A549 (cell line): ENCODE measurements around the gene KRTAP12-2. TPM values are rescaled to one million over a fixed set of nuclear protein-coding genes. Genes with fewer than 3 reads are reported as not detected.

Experiments
- ATAC-seq, 2 experiments: fragments of 200-7000 bp in 1 of 2; fragments of >200 bp in 1 of 2; cut with Nextera tagmentation in 1 of 2; cut with Tn5 transposase in 1 of 2; 3 replicates each; pipeline versions ENCODE4 v1.8.0 to v1.9.1; 2018 to 2020; ENCODE audit warnings: mild to moderate bottlenecking in 1 of 2, moderate library complexity in 1 of 2
- CTCF ChIA-PET: fragments of 300-600 bp; sonication (Branson Sonifier 250); formaldehyde crosslinking; extraction: SDS; loops from one replicate; lab custom pipeline; 2021; ENCODE audit warnings: antibody characterized with exemption, inconsistent platforms; lab: Yijun Ruan, JAX
- POLR2A ChIA-PET: fragments of 350-600 bp; formaldehyde crosslinking; extraction: SDS; loops from one replicate; lab custom pipeline; 2021; ENCODE audit warnings: antibody characterized with exemption, inconsistent platforms; lab: Yijun Ruan, JAX
- DNase-seq, 2 experiments: peaks; one replicate each; pipeline versions ENCODE4 v3.0.0 to v3.0.0-alpha.2; 2011 to 2016; ENCODE audit warnings: low read depth in 1 of 2, low spot score in 1 of 2
- FAIRE-seq: peaks from 2 replicates; lab custom pipeline; 2011; peaks lifted over from hg19 to GRCh38; lab: Jason Lieb, UNC
- H3K27ac ChIP-seq, 2 experiments: fragments of >200 bp; sonication (Bioruptor Twin); formaldehyde crosslinking; 3 replicates each; pipeline ENCODE4 v1.5.1; 2016 to 2017
- H3K4me1 ChIP-seq: fragments of >200 bp; sonication (Bioruptor Twin); formaldehyde crosslinking; 3 replicates; pipeline ENCODE4 v1.6.1; 2016
- H3K4me2 ChIP-seq: fragments of >200 bp; sonication (Bioruptor Twin); formaldehyde crosslinking; 3 replicates; pipeline ENCODE4 v1.6.1; 2016
- H3K4me3 ChIP-seq: fragments of >200 bp; sonication (Bioruptor Twin); formaldehyde crosslinking; 3 replicates; pipeline ENCODE4 v1.5.1; 2016
- H3K9me3 ChIP-seq: fragments of >200 bp; sonication (Bioruptor Twin); formaldehyde crosslinking; 3 replicates; pipeline ENCODE4 v1.6.1; 2016
- CBX8 ChIP-seq: fragments of 200-600 bp; sonication (generic); IDR thresholded peaks from 2 replicates; pipeline ENCODE4 v1.6.1; 2016
- CEBPB ChIP-seq, 2 experiments: fragments of >200 bp in 1 of 2; sonication (Bioruptor Twin) in 1 of 2; formaldehyde crosslinking in 1 of 2; IDR thresholded peaks; 2 replicates each; pipeline ENCODE4 v1.6.1; 2012 to 2016
- CTCF ChIP-seq: fragments of >200 bp; sonication (Bioruptor Twin); formaldehyde crosslinking; IDR thresholded peaks from 3 replicates; pipeline ENCODE4 v1.5.1; 2016
- E2F6 ChIP-seq: IDR thresholded peaks from 2 replicates; pipeline ENCODE4 v1.6.1; 2012; ENCODE audit warnings: low read depth, borderline replicate concordance
- EHF ChIP-seq: fragments of 250-450 bp; sonication (Bioruptor Pico); IDR thresholded peaks from 2 replicates; pipeline ENCODE4 v1.5.0; 2020; ENCODE audit warnings: mild to moderate bottlenecking
- EHMT2 ChIP-seq: fragments of 200-600 bp; sonication (generic); IDR thresholded peaks from 2 replicates; pipeline ENCODE4 v1.6.1; 2016; ENCODE audit warnings: antibody characterized with exemption, low read depth, mild to moderate bottlenecking, moderate library complexity
- FOSL2 ChIP-seq, 2 experiments: fragments of 450-650 bp in 1 of 2; fragments of >200 bp in 1 of 2; sonication (Bioruptor Twin) in 1 of 2; formaldehyde crosslinking; IDR thresholded peaks; 2 replicates each; pipeline versions ENCODE4 v1.5.0 to v1.6.1; 2016 to 2020; ENCODE audit warnings: mild to moderate bottlenecking in 1 of 2, moderate library complexity in 1 of 2
- GATA3 ChIP-seq: IDR thresholded peaks from 2 replicates; pipeline ENCODE4 v1.6.1; 2012; ENCODE audit warnings: borderline replicate concordance
- HMGXB4 ChIP-seq: fragments of 250-450 bp; sonication (Bioruptor Pico); IDR thresholded peaks from 2 replicates; pipeline ENCODE4 v1.5.0; 2021; ENCODE audit warnings: mild to moderate bottlenecking, moderate library complexity, borderline replicate concordance
- HOXA7 ChIP-seq: fragments of 250-450 bp; sonication (Bioruptor Pico); IDR thresholded peaks from 2 replicates; pipeline ENCODE4 v1.5.0; 2020; ENCODE audit warnings: mild to moderate bottlenecking, moderate library complexity
- HOXB13 ChIP-seq: fragments of 250-450 bp; sonication (Bioruptor Pico); IDR thresholded peaks from 2 replicates; pipeline ENCODE4 v1.5.0; 2020; ENCODE audit warnings: low read depth, mild to moderate bottlenecking, moderate library complexity
- HOXB5 ChIP-seq: fragments of 250-450 bp; sonication (Bioruptor Pico); IDR thresholded peaks from 2 replicates; pipeline ENCODE4 v1.5.0; 2020; ENCODE audit warnings: mild to moderate bottlenecking, moderate library complexity
- JUN ChIP-seq, 2 experiments: fragments of >200 bp; sonication (Bioruptor Twin); formaldehyde crosslinking; IDR thresholded peaks; 2 replicates in 1 of 2; 3 replicates in 1 of 2; pipeline ENCODE4 v1.6.1; 2016 to 2017
- KDM5A ChIP-seq: fragments of 200-600 bp; sonication (generic); IDR thresholded peaks from 2 replicates; pipeline ENCODE4 v1.6.1; 2016; ENCODE audit warnings: antibody characterized with exemption, mild to moderate bottlenecking
- NPAS2 ChIP-seq: fragments of 250-450 bp; sonication (Bioruptor Pico); IDR thresholded peaks from 2 replicates; pipeline ENCODE4 v1.8.0; 2022; ENCODE audit warnings: mild to moderate bottlenecking, moderate library complexity, borderline replicate concordance
- NR3C1 ChIP-seq: fragments of >200 bp; sonication (Bioruptor Twin); formaldehyde crosslinking; IDR thresholded peaks from 3 replicates; pipeline ENCODE4 v1.6.1; 2017
- PHF8 ChIP-seq: fragments of 200-600 bp; sonication (generic); IDR thresholded peaks from 2 replicates; pipeline ENCODE4 v1.6.1; 2016; ENCODE audit warnings: low read depth, mild to moderate bottlenecking, antibody characterized with exemption, moderate library complexity, borderline replicate concordance
- RCOR1 ChIP-seq: fragments of 150-350 bp; IDR thresholded peaks from 2 replicates; pipeline ENCODE4 v1.6.1; 2014; ENCODE audit warnings: antibody characterized with exemption, low read length, low read depth
- REST ChIP-seq: fragments of 200-600 bp; sonication (generic); IDR thresholded peaks from 2 replicates; pipeline ENCODE4 v1.6.1; 2016; ENCODE audit warnings: antibody characterized with exemption, mild to moderate bottlenecking, moderate library complexity
- RNF2 ChIP-seq: fragments of 200-600 bp; sonication (generic); IDR thresholded peaks from 2 replicates; pipeline ENCODE4 v1.6.1; 2016; ENCODE audit warnings: low read depth, mild to moderate bottlenecking, antibody characterized with exemption, moderate library complexity, borderline replicate concordance
- TP53 ChIP-seq: fragments of 250-450 bp; sonication (Bioruptor Pico); IDR thresholded peaks from 2 replicates; pipeline ENCODE4 v1.5.0; 2021; ENCODE audit warnings: mild to moderate bottlenecking, moderate library complexity
- USF2 ChIP-seq: fragments of 450-650 bp; IDR thresholded peaks from 2 replicates; pipeline ENCODE4 v1.6.1; 2014; ENCODE audit warnings: antibody characterized with exemption
- ZNF302 ChIP-seq: fragments of 250-450 bp; sonication (Bioruptor Pico); IDR thresholded peaks from 2 replicates; pipeline ENCODE4 v1.9.0; 2021; ENCODE audit warnings: inconsistent platforms, mild to moderate bottlenecking, moderate library complexity
- WGBS: methylation state at CpG from one replicate; pipeline ENCODE4 v1.1.6; 2017; ENCODE audit errors: missing lambda C conversion rate; 5-methylcytosine and 5-hydroxymethylcytosine counted together
- polyA plus RNA-seq, 4 experiments: library from polyadenylated mRNA; depleted of rRNA in 3 of 4; stranded (reverse); fragments of >200 nt; fragmentation: RNase III in 1 of 4; extraction: RNeasy Plus Mini Kit Qiagen cat#74134 plus additional on column Dnase treatment in 1 of 4; gene quantifications; 2 replicates in 3 of 4; 3 replicates in 1 of 4; pipeline ENCODE4 v1.2.3, GENCODE V29; 2011 to 2017

The KRTAP12-2 gene
- polyA plus RNA-seq, 2 of the 4 experiments (the other 2 are of a cell fraction), result not detected

GRCh38 chr21:44699502-44700001 is 32.8 kb upstream of the KRTAP12-2 start:
- no peaks in the 10 kb centered on the region for H3K9me3 ChIP-seq
- ATAC-seq, result no peak
- TF ChIP-seq NR3C1, result no peak
- no peak for TF ChIP-seq HOXA7 (CRISPR knock-in tag)
- TF ChIP-seq PHF8, result no peak
- TF ChIP-seq TP53 (CRISPR knock-in tag), result no peak
- no peak for TF ChIP-seq ZNF302 (CRISPR knock-in tag)
- no peak for TF ChIP-seq REST
- TF ChIP-seq CBX8, result no peak
- no peak for TF ChIP-seq RNF2
- no peak for TF ChIP-seq CTCF
- TF ChIP-seq KDM5A, result no peak
- TF ChIP-seq USF2, result no peak
- TF ChIP-seq EHF (CRISPR knock-in tag), result no peak
- TF ChIP-seq HOXB13 (CRISPR knock-in tag), result no peak
- no peak for TF ChIP-seq GATA3
- TF ChIP-seq NPAS2 (CRISPR knock-in tag), result no peak
- no peak overlapping the region for H3K4me2 ChIP-seq
- H3K4me3 ChIP-seq, result no peak overlapping the region
- no peaks in the 10 kb centered on the region for H3K4me1 ChIP-seq
- 33% methylated on average over 14 of the region's 17 CpGs for WGBS
- ChIA-PET POLR2A (no interaction called here), CTCF (no interaction called here)
- H3K27ac ChIP-seq, result no peak overlapping the region
- no peak for FAIRE-seq
- no peak for DNase-seq

GRCh38 chr21:44697811-44698734 is 31.3 kb upstream of the KRTAP12-2 start:
- H3K27ac ChIP-seq, result no peak overlapping the region
- FAIRE-seq (no peak), ATAC-seq (no peak), DNase-seq (no peak)
- no peak overlapping the region for H3K4me2 ChIP-seq
- 77% methylated on average over 10 of the region's 35 CpGs for WGBS
- ChIA-PET POLR2A (no interaction called here), CTCF (no interaction called here)
- H3K4me3 ChIP-seq, result no peak overlapping the region
- no peaks in the 10 kb centered on the region for H3K4me1 ChIP-seq
- H3K9me3 ChIP-seq, result peaks cover 6% of the 10 kb centered on the region; the same call in 1 of the 3 replicates
- TF ChIP-seq HOXB13 (CRISPR knock-in tag) (no peak), CEBPB (IDR thresholded peaks at IDR 0.05) (no peak), ZNF302 (CRISPR knock-in tag) (no peak), FOSL2 (IDR thresholded peaks at IDR 0.05) (no peak), FOSL2 (CRISPR knock-in tag; IDR thresholded peaks at IDR 0.05) (no peak), CTCF (no peak), HMGXB4 (CRISPR knock-in tag) (no peak), EHMT2 (no peak), RCOR1 (no peak), HOXB5 (CRISPR knock-in tag) (no peak), E2F6 (no peak), JUN (IDR thresholded peaks at IDR 0.05) (no peak)
